Activated CD8-positive, alpha-beta memory T cell treated with anti-CD3 and anti-CD28 coated beads, Interleukin-2, amount 10 ng/mL, durations not matched to agents 7 days and 5 days (primary cell): ENCODE data around the gene SP100. TPM values are rescaled to one million over a fixed set of nuclear protein-coding genes. Genes with fewer than 3 reads are reported as not detected.
"Not testable (repeated sequence)": the region's sequence is repeated elsewhere in the genome, so short reads cannot be mapped to it uniquely, and the experiment has no call there.

Experiments
- ATAC-seq: fragments of 150-1000 bp; cut with Tn5 transposase; one replicate; pipeline ENCODE4 v1.10.0; 2021; ENCODE audit warnings: moderate library complexity
- CTCF ChIA-PET: fragments of 350-600 bp; sonication (Branson Sonifier 250); formaldehyde crosslinking; loops from one replicate; lab custom pipeline; 2021; ENCODE audit warnings: antibody characterized with exemption; lab: Charles Lee
- DNase-seq: peaks from one replicate; pipeline ENCODE4 v3.0.0-alpha.2; 2020
- H3K27ac Mint-ChIP-seq: one replicate; pipeline ENCODE4 v1.8.0; 2021; ENCODE audit warnings: mild to moderate bottlenecking, mixed read lengths
- H3K27me3 Mint-ChIP-seq: one replicate; pipeline ENCODE4 v1.8.0; 2021; ENCODE audit warnings: mixed read lengths
- H3K36me3 Mint-ChIP-seq: one replicate; pipeline ENCODE4 v1.8.0; 2021; ENCODE audit warnings: mild to moderate bottlenecking, mixed read lengths
- H3K4me1 Mint-ChIP-seq: one replicate; pipeline ENCODE4 v1.8.0; 2021; ENCODE audit warnings: mixed read lengths
- H3K4me3 Mint-ChIP-seq: one replicate; pipeline ENCODE4 v1.8.0; 2021; ENCODE audit warnings: mild to moderate bottlenecking, moderate library complexity, mixed read lengths
- H3K9me3 Mint-ChIP-seq: one replicate; pipeline ENCODE4 v1.8.0; 2022; ENCODE audit warnings: low read depth, mixed read lengths
- total RNA-seq, 2 experiments: library from RNA; stranded (reverse); gene quantifications; one replicate each; pipeline ENCODE4 v1.2.3, GENCODE V29; 2021

The SP100 gene
- 100 to 1,000 TPM; 255 to 385 TPM for total RNA-seq

DNA sequence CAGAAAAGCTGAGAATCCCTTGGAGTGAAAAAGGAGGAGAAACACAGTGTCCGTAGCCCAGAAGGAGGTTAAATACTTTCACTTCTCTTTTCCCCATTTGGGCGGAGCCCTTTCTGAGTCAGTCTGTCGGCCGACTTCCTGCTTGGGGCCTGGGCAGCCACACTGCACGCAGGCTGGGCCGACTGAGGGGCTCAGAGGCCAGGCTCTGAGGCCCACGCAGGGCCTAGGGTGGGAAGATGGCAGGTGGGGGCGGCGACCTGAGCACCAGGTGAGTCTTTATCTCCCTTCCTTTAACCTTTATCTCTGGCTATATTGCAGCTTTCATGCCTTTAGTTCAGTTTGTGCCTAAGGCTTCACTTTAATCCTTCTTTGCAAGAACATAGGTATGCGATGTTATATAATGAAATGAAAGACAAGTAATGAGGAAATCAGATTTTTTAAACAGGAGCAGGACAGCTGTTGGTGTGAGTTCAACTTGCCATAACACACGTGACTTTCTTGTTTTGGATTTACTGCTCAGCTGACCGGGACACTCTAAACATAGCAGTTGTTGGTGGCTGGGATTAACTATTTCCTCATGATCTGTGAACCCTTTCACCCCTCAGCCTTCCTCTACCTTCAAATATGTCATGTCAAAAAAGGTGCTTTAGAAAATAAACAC is at the start of gene SP100:
TSS of gene SP100 (plus strand) at position 141 of the 661 bp plus-strand sequence. CDS start at position 237, 96 bp downstream.
- Mint-ChIP-seq H3K27ac (peak within 1 kb of the TSS; percentile 99), H3K36me3 (peaks cover 44% of the 10 kb centered on the region), H3K4me3 (peak within 1 kb of the TSS; percentile 80), H3K9me3 (no peaks in the 10 kb centered on the region), H3K4me1 (peaks cover 63% of the 10 kb centered on the region), H3K27me3 (no peaks in the 10 kb centered on the region)
- CTCF ChIA-PET, result interaction anchor here (1.0 to 1.1 kb wide), 3 partner anchors 89 to 382 kb away, joined by 3 read pairs; partner anchors contain the start of gene SP140L
- ATAC-seq (peak; percentile 78), DNase-seq (peak; percentile 92)

GRCh38 chr2:230382108-230382507 is 33.9 kb upstream of the SP100 start:
- no peak for DNase-seq
- CTCF ChIA-PET, result no interaction called here
- H3K27me3 Mint-ChIP-seq, result no peaks in the 10 kb centered on the region
- H3K27ac Mint-ChIP-seq, result no peak overlapping the region
- H3K4me3 Mint-ChIP-seq, result no peak overlapping the region
- ATAC-seq, result no peak
- peaks cover 71% of the 10 kb centered on the region for H3K36me3 Mint-ChIP-seq
- H3K4me1 Mint-ChIP-seq, result peaks cover 2% of the 10 kb centered on the region
- H3K9me3 Mint-ChIP-seq, result no peaks in the 10 kb centered on the region

DNA sequence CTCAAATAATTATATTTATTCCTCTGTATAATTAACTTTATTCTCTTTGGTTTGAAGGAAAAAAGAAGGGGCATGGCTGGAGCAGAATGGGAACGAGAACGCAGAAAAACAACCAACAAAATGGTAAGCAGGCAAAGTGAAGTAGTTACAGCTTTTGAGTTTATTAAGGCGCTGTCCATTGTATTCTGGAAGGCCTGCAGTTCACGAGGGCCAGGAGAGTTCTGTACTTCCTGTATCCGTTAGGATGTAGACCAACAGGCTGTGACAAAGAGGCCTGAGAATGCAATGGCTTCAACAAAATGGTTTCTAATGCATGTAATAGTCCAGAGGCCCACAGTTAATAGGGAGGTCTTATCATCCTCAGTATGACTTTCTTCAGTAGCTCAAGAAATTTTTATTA is 32.5 kb upstream of the SP100 start:
- CTCF ChIA-PET, result no interaction called here
- Mint-ChIP-seq H3K27ac (no peak overlapping the region), H3K27me3 (no peaks in the 10 kb centered on the region), H3K4me3 (no peak overlapping the region), H3K36me3 (peaks cover 70% of the 10 kb centered on the region), H3K4me1 (no peaks in the 10 kb centered on the region), H3K9me3 (no peaks in the 10 kb centered on the region)
- DNase-seq (no peak), ATAC-seq (no peak)

- no peaks in the 10 kb centered on the region for H3K9me3 Mint-ChIP-seq
- H3K4me1 Mint-ChIP-seq, result no peaks in the 10 kb centered on the region
- no peak overlapping the region for H3K27ac Mint-ChIP-seq
- DNase-seq, result no peak
- ATAC-seq, result no peak
- CTCF ChIA-PET, result no interaction called here
- H3K4me3 Mint-ChIP-seq, result no peak overlapping the region
- peaks cover 73% of the 10 kb centered on the region for H3K36me3 Mint-ChIP-seq
- H3K27me3 Mint-ChIP-seq, result no peaks in the 10 kb centered on the region
These were observed 31.0 kb upstream of the SP100 start for GRCh38 chr2:230384986-230385385.

GRCh38 chr2:230394301-230394700 is 21.7 kb upstream of the SP100 start:
- CTCF ChIA-PET, result no interaction called here
- Mint-ChIP-seq H3K4me1 (no peaks in the 10 kb centered on the region), H3K4me3 (no peak overlapping the region), H3K27ac (no peak overlapping the region), H3K36me3 (peaks cover 86% of the 10 kb centered on the region), H3K9me3 (no peaks in the 10 kb centered on the region), H3K27me3 (no peaks in the 10 kb centered on the region)
- no peak for DNase-seq
- ATAC-seq, result no peak

GRCh38 chr2:230398698-230399097 is 17.3 kb upstream of the SP100 start:
- DNase-seq, H3K4me3 Mint-ChIP-seq, CTCF ChIA-PET, H3K27ac Mint-ChIP-seq, H3K9me3 Mint-ChIP-seq, H3K27me3 Mint-ChIP-seq, H3K4me1 Mint-ChIP-seq, ATAC-seq: not testable (repeated sequence)
- peaks cover 71% of the 10 kb centered on the region for H3K36me3 Mint-ChIP-seq

- no peaks in the 10 kb centered on the region for H3K27me3 Mint-ChIP-seq
- no peak for DNase-seq
- CTCF ChIA-PET, result no interaction called here
These were observed 16.0 kb upstream of the SP100 start for GRCh38 chr2:230400041-230400440.

GRCh38 chr2:230400454-230400853 is 15.5 kb upstream of the SP100 start:
- Mint-ChIP-seq H3K4me1 (no peaks in the 10 kb centered on the region), H3K27me3 (no peaks in the 10 kb centered on the region), H3K9me3 (no peaks in the 10 kb centered on the region), H3K27ac (no peak overlapping the region), H3K36me3 (peaks cover 70% of the 10 kb centered on the region), H3K4me3 (no peak overlapping the region)
- CTCF ChIA-PET, result no interaction called here
- ATAC-seq (no peak), DNase-seq (no peak)

More at GRCh38 chr2:230400041-230400440, 16.0 kb upstream of the SP100 start:
- Mint-ChIP-seq H3K36me3 (peaks cover 70% of the 10 kb centered on the region), H3K4me1 (no peaks in the 10 kb centered on the region), H3K27ac (no peak overlapping the region), H3K9me3 (no peaks in the 10 kb centered on the region), H3K4me3 (no peak overlapping the region)
- ATAC-seq, result no peak

- H3K36me3 Mint-ChIP-seq, result peaks cover 68% of the 10 kb centered on the region
These were observed 15.0 kb upstream of the SP100 start for GRCh38 chr2:230401026-230401425.

GRCh38 chr2:230403746-230404145 is 12.3 kb upstream of the SP100 start:
- ATAC-seq, result no peak
- Mint-ChIP-seq H3K36me3 (peaks cover 60% of the 10 kb centered on the region), H3K27me3 (no peaks in the 10 kb centered on the region), H3K27ac (no peak overlapping the region), H3K4me3 (no peak overlapping the region), H3K9me3 (no peaks in the 10 kb centered on the region), H3K4me1 (peaks cover 13% of the 10 kb centered on the region)
- no peak for DNase-seq
- CTCF ChIA-PET, result no interaction called here

More at GRCh38 chr2:230401026-230401425, 15.0 kb upstream of the SP100 start:
- H3K9me3 Mint-ChIP-seq, DNase-seq, H3K4me3 Mint-ChIP-seq, H3K27me3 Mint-ChIP-seq, CTCF ChIA-PET, H3K4me1 Mint-ChIP-seq, H3K27ac Mint-ChIP-seq, ATAC-seq: not testable (repeated sequence)

DNA sequence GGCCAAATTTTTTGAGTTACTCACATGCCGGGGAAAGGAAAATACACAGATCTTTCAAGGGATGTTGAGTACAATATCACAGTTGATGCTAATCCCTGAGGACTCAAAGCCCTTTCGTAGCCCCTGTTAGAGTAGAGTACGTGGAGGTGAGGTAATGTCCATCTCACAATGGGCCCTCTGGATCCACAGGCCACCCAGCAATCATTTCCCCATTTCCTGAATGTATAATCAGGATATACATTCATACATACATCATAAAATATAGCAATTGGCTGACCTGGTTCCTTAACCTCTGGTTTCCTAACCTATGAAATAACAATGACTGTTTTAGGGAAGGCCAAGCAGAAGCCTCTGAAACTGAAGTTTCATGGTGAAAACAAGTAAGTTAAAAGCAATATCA is 10.2 kb upstream of the SP100 start:
- CTCF ChIA-PET, result no interaction called here
- Mint-ChIP-seq H3K36me3 (peaks cover 51% of the 10 kb centered on the region), H3K9me3 (no peaks in the 10 kb centered on the region), H3K27me3 (no peaks in the 10 kb centered on the region), H3K4me1 (peaks cover 18% of the 10 kb centered on the region), H3K27ac (no peak overlapping the region), H3K4me3 (no peak overlapping the region)
- ATAC-seq, result no peak
- no peak for DNase-seq

- ATAC-seq, result no peak
- Mint-ChIP-seq H3K4me3 (no peak overlapping the region), H3K36me3 (peaks cover 37% of the 10 kb centered on the region), H3K4me1 (peaks cover 33% of the 10 kb centered on the region), H3K27me3 (no peaks in the 10 kb centered on the region), H3K9me3 (no peaks in the 10 kb centered on the region), H3K27ac (peak overlapping the region; percentile 26)
- CTCF ChIA-PET, result interaction anchor here (1.4 kb wide), 1 partner anchor 10 kb away, joined by 4 read pairs; no protein-coding TSS in a partner anchor
- no peak for DNase-seq
These were observed 7.7 kb upstream of the SP100 start for GRCh38 chr2:230408244-230408842.

DNA sequence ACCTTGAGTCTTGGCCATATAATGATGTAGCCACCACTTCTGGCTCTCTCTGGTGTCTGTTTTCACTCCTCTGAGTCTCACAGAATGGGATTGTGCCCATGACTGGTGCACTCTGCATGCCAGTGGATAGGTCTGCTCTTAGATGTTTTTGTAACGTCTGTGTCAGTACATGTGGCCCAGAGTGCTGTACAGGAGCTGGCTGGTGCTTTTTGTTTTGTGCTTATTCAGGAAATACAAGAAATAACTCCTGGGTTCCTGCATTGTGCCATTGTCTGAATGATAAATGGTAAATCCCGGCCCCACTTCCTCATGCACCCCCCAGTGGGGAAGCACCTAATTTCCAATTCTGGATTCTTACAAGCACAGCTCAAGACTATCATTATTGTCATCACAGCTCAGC is 6.7 kb upstream of the SP100 start:
- H3K9me3 Mint-ChIP-seq, H3K27me3 Mint-ChIP-seq, CTCF ChIA-PET, H3K27ac Mint-ChIP-seq, H3K4me3 Mint-ChIP-seq, ATAC-seq, DNase-seq: not testable (repeated sequence)
- H3K36me3 Mint-ChIP-seq, result peaks cover 27% of the 10 kb centered on the region
- H3K4me1 Mint-ChIP-seq, result peaks cover 43% of the 10 kb centered on the region

DNA sequence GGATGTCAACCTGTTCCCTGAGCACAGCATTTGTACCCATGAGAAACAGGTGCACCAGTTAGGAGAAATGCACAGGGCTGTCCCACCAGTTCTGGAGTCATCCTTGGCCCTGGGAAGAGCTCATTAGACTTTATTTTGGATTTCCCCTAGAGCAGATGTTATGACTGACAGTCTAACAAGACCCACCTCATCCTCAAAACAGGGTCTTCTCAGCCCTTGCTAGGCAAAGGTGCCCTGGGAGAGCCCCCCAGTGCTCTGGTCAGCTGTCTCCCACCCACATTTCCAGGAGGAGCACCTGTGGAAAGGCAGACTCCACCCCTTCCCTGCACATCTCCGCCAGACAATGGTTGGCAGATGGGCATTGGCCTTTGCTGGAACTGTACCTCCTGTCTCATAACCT is 5.7 kb upstream of the SP100 start:
- no peak for ATAC-seq
- Mint-ChIP-seq H3K4me3 (no peak overlapping the region), H3K4me1 (peaks cover 52% of the 10 kb centered on the region), H3K9me3 (no peaks in the 10 kb centered on the region), H3K36me3 (peaks cover 21% of the 10 kb centered on the region), H3K27ac (peak overlapping the region; percentile 99), H3K27me3 (no peaks in the 10 kb centered on the region)
- CTCF ChIA-PET, result no interaction called here
- no peak for DNase-seq
